Sigmoid colon (tissue), 7 donors: Measurements from ENCODE around the gene CLPSL2. TPM values are rescaled to one million over a fixed set of nuclear protein-coding genes. Genes with fewer than 3 reads are reported as not detected.

ENCODE experiments used
- DNase-seq: peaks from one replicate; pipeline ENCODE4 v3.0.0-alpha.2; 2019
- H3K27ac ChIP-seq, 4 donors: fragments of 200-600 bp; sonication (generic); one replicate each; pipeline ENCODE4 v1.5.1; 2016 to 2019; ENCODE audit warnings: mild to moderate bottlenecking in 1 of 4
- H3K27me3 ChIP-seq, 3 donors: fragments of 200-600 bp; sonication (generic); one replicate each; pipeline ENCODE4 v1.5.1; 2019; ENCODE audit warnings: mild to moderate bottlenecking in 1 of 3
- H3K36me3 ChIP-seq, 4 donors: fragments of 200-600 bp; sonication (generic); one replicate each; pipeline ENCODE4 v1.5.1; 2016 to 2019
- H3K4me1 ChIP-seq, 4 donors: fragments of 200-600 bp; sonication (generic); one replicate each; pipeline ENCODE4 v1.5.1; 2017 to 2019
- H3K4me3 ChIP-seq, 4 donors: fragments of 200-600 bp; sonication (generic); one replicate each; pipeline ENCODE4 v1.5.1; 2017 to 2019; ENCODE audit warnings: mild to moderate bottlenecking in 2 of 4, moderate library complexity in 1 of 4
- H3K9me3 ChIP-seq, 4 donors: fragments of 200-600 bp in 3 of 4; sonication (generic) in 3 of 4; one replicate each; pipeline versions ENCODE4 v1.5.1 to v1.6.1; 2013 to 2019
- CTCF ChIP-seq, 4 experiments: fragments of 450-650 bp in 3 of 4; fragments of 200-600 bp in 1 of 4; IDR thresholded peaks; one replicate each; pipeline ENCODE4 v1.5.1; 2016 to 2019; ENCODE audit warnings: antibody characterized with exemption in 4 of 4, mild to moderate bottlenecking in 3 of 4, moderate library complexity in 2 of 4
- EP300 ChIP-seq, 4 donors: sonication (generic); formaldehyde crosslinking; IDR thresholded peaks; one replicate each; pipeline ENCODE4 v1.6.1; 2017; ENCODE audit warnings: antibody characterized with exemption in 4 of 4
- POLR2A ChIP-seq, 2 donors: fragments of 450-650 bp; IDR thresholded peaks; one replicate each; pipeline ENCODE4 v1.6.1; 2016; ENCODE audit warnings: antibody characterized with exemption in 2 of 2, mild to moderate bottlenecking in 2 of 2, moderate library complexity in 2 of 2
- POLR2AphosphoS5 ChIP-seq, 4 donors: sonication (generic); formaldehyde crosslinking; IDR thresholded peaks; one replicate each; pipeline ENCODE4 v1.6.1; 2017; ENCODE audit warnings: antibody characterized with exemption in 4 of 4
- WGBS, 2 donors: extraction: QIAGEN DNeasy Blood & Tissue Kit; methylation state at CpG; one replicate each; pipeline ENCODE4 v1.1.7; 2013; 5-methylcytosine and 5-hydroxymethylcytosine counted together
- intact Hi-C: fragments of 100-400 bp; cut with DNase I; formaldehyde crosslinking; loops from one replicate; pipeline ENCODE4 v1.15.1; 2023
- polyA plus RNA-seq, 3 donors: library from polyadenylated mRNA; stranded (reverse); fragments of 200-250 nt; gene quantifications; one replicate each; pipeline ENCODE4 v1.2.3, GENCODE V29; 2013
- total RNA-seq, 4 donors: library from RNA; depleted of rRNA; stranded (reverse); fragments of >200 nt; gene quantifications; one replicate each; pipeline ENCODE4 v1.1.0, GENCODE V29; 2016
- donor health status: healthy with polysubstance abuse.
- donor health status: Bipolar disorder and iron deficiency.
- donor health status: healthy.

The CLPSL2 gene
- total and polyA plus RNA-seq, 7 donors: not detected

DNA sequence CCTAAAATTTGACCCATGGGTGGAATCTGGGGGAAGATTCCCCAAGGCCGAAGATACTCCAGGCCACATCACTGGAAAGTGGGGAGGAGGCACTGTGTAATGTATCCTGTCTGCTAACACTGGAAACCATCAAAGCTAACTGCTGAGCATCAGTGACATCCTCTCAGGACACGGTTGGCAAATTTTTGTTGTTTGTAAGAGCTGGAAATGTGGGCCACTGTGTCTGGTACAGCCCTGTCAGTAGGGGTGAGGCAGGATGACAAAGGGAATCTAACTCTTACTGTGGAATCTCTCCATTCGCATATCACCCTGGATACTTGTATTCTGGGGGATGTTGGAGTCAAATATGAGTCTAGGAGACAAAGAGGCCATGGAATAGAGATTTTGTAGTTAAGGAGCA lies 17.0 kb upstream of the CLPSL2 start:
- Histone ChIP-seq H3K36me3 (no peaks in the 10 kb centered on the region), H3K4me3 (no peak overlapping the region), H3K27me3 (peaks cover 2 to 58% (median 31%) of the 10 kb centered on the region in 3 donors), H3K9me3 (no peaks in the 10 kb centered on the region), H3K27ac (no peak overlapping the region), H3K4me1 (no peaks in the 10 kb centered on the region)
- no peak for DNase-seq
- TF ChIP-seq CTCF (IDR thresholded peaks at IDR 0.05): no peak
- TF ChIP-seq EP300 (IDR thresholded peaks at IDR 0.05): no peak
- no peak for TF ChIP-seq POLR2A (IDR thresholded peaks at IDR 0.05)
- no peak for TF ChIP-seq POLR2AphosphoS5 (IDR thresholded peaks at IDR 0.05)
- WGBS, 2 donors: 73 to 86% methylated on average over 3 of the region's 3 CpGs
- intact Hi-C loops: no loop called here

DNA sequence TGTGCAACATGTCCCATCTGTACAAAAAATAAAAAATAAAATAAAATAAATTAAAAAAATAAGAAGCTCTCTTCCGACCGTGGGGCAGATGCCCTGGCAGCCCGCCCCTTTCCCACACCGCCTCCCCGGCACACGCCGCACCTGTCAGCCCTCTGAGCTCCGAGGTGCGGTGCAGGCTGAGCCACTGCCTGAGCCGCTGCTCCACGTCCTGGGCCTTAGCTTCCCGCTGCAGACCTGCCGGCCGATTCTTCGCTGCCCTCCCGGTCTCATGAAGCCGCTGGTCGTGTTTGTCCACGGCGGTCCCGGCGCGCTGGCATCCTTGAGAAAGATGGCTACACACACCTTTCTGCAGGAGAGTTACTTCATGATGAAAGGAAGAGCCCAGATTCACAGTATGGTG lies 10.7 kb upstream of the CLPSL2 start:
- whole genome bisulfite sequencing, 2 donors: 83 to 89% methylated on average over 23 of the region's 23 CpGs
- no peak for DNase-seq
- H3K27me3 ChIP-seq: peaks cover 2 to 42% (median 33%) of the 10 kb centered on the region in 3 donors
- H3K4me3 ChIP-seq: no peak overlapping the region
- no peaks in the 10 kb centered on the region for H3K36me3 ChIP-seq
- TF ChIP-seq POLR2A (IDR thresholded peaks at IDR 0.05) (no peak), EP300 (IDR thresholded peaks at IDR 0.05) (no peak), CTCF (IDR thresholded peaks at IDR 0.05) (no peak), POLR2AphosphoS5 (IDR thresholded peaks at IDR 0.05) (no peak)
- intact Hi-C loops: no loop called here
- H3K4me1 ChIP-seq: no peaks in the 10 kb centered on the region
- H3K9me3 ChIP-seq: no peaks in the 10 kb centered on the region
- no peak overlapping the region for H3K27ac ChIP-seq

GRCh38 chr6:35769211-35769610 lies 7.2 kb upstream of the CLPSL2 start:
- Histone ChIP-seq H3K4me3 (no peak overlapping the region), H3K36me3 (no peaks in the 10 kb centered on the region), H3K4me1 (no peaks in the 10 kb centered on the region), H3K27ac (no peak overlapping the region), H3K27me3 (peaks cover 0 to 18% (median 6%) of the 10 kb centered on the region in 3 donors), H3K9me3 (no peaks in the 10 kb centered on the region)
- intact Hi-C loops: no loop called here
- no peak for DNase-seq
- 82 to 90% methylated on average over 4 of the region's 4 CpGs for WGBS, 2 donors
- TF ChIP-seq EP300 (IDR thresholded peaks at IDR 0.05) (no peak), CTCF (IDR thresholded peaks at IDR 0.05) (no peak), POLR2A (IDR thresholded peaks at IDR 0.05) (no peak), POLR2AphosphoS5 (IDR thresholded peaks at IDR 0.05) (no peak)

- DNase-seq: no peak
- intact Hi-C loops: no loop called here
- TF ChIP-seq EP300 (IDR thresholded peaks at IDR 0.05): no peak
- TF ChIP-seq POLR2AphosphoS5 (IDR thresholded peaks at IDR 0.05): no peak
- TF ChIP-seq POLR2A (IDR thresholded peaks at IDR 0.05): no peak
- TF ChIP-seq CTCF (IDR thresholded peaks at IDR 0.05): no peak
- no peaks in the 10 kb centered on the region for H3K9me3 ChIP-seq
- H3K4me1 ChIP-seq: peaks cover 0 to 5% (median under 1%) of the 10 kb centered on the region in 4 donors
- no peak overlapping the region for H3K27ac ChIP-seq
- 67 to 80% methylated on average over 5 of the region's 5 CpGs for WGBS, 2 donors
- H3K4me3 ChIP-seq: no peak overlapping the region
- no peaks in the 10 kb centered on the region for H3K36me3 ChIP-seq
- H3K27me3 ChIP-seq: peaks cover 4 to 26% (median 6%) of the 10 kb centered on the region in 3 donors
Measured at GRCh38 chr6:35771343-35771627, 5.1 kb upstream of the CLPSL2 start.

- no peaks in the 10 kb centered on the region for H3K36me3 ChIP-seq
- WGBS, 2 donors: 84 to 91% methylated on average over 11 of the region's 11 CpGs
- H3K4me1 ChIP-seq: peaks cover 0 to 12% (median 6%) of the 10 kb centered on the region in 4 donors
- no peak for TF ChIP-seq EP300 (IDR thresholded peaks at IDR 0.05)
- no peak for TF ChIP-seq POLR2AphosphoS5 (IDR thresholded peaks at IDR 0.05)
- no peak for TF ChIP-seq CTCF (IDR thresholded peaks at IDR 0.05)
- TF ChIP-seq POLR2A (IDR thresholded peaks at IDR 0.05): no peak
- H3K9me3 ChIP-seq: no peaks in the 10 kb centered on the region
- intact Hi-C loops: no loop called here
- H3K4me3 ChIP-seq: no peak overlapping the region
- peaks cover 14 to 47% (median 14%) of the 10 kb centered on the region in 3 donors for H3K27me3 ChIP-seq
- no peak for DNase-seq
- no peak overlapping the region for H3K27ac ChIP-seq
Measured at GRCh38 chr6:35774116-35774794, 2.1 kb upstream of the CLPSL2 start.
